ENCODE data around the gene RAD23A.
A peak's percentile ranks its signal among the peaks of the same experiment; 100 is the strongest.
"Not testable (repeated sequence)": the region's sequence is repeated elsewhere in the genome, so short reads cannot be mapped to it uniquely, and the experiment has no call there.

Gene RAD23A

GRCh38 chr19:12955575-12955974 is 9.9 kb downstream of the RAD23A start:
- not testable (repeated sequence) for DNase-seq (ENCODE audit: low read depth, low spot score)

GRCh38 chr19:12955996-12956395 is 10.3 kb downstream of the RAD23A start:
- DNase-seq (ENCODE audit: low read depth, low spot score): no peak

- no peak for DNase-seq (ENCODE audit: low read depth, low spot score)
These were observed 11.1 kb downstream of the RAD23A start, which contains the start of gene GADD45GIP1 for GRCh38 chr19:12956446-12957388. TSS of gene GADD45GIP1 (minus strand) at chr19:12957223. CDS start at chr19:12957212, 11 bp downstream.

- not testable (repeated sequence) for DNase-seq (ENCODE audit: low read depth, low spot score)
These were observed 11.8 kb downstream of the RAD23A start for GRCh38 chr19:12957389-12957952.

GRCh38 chr19:12959481-12959880 is 13.8 kb downstream of the RAD23A start:
- DNase-seq (ENCODE audit: low read depth, low spot score): no peak

GRCh38 chr19:12965017-12965811 is 19.6 kb downstream of the RAD23A start:
- no peak for DNase-seq (ENCODE audit: low read depth, low spot score)

GRCh38 chr19:12965812-12966135 is 20.1 kb downstream of the RAD23A start:
- DNase-seq (ENCODE audit: low read depth, low spot score): no peak

GRCh38 chr19:12967907-12968306 is 22.2 kb downstream of the RAD23A start:
- DNase-seq (ENCODE audit: low read depth, low spot score): no peak

- DNase-seq (ENCODE audit: low read depth, low spot score): no peak
These were observed 23.8 kb downstream of the RAD23A start, which contains the start of gene DAND5 for GRCh38 chr19:12969292-12969988. TSS of gene DAND5 (plus strand) at chr19:12969576. CDS start at chr19:12969661, 85 bp downstream.

- DNase-seq (ENCODE audit: low read depth, low spot score): no peak
These were observed 24.6 kb downstream of the RAD23A start for GRCh38 chr19:12970070-12970820.

- no peak for DNase-seq (ENCODE audit: low read depth, low spot score)
These were observed 27.6 kb downstream of the RAD23A start for GRCh38 chr19:12973236-12973635.

GRCh38 chr19:12974301-12975220 is 28.9 kb downstream of the RAD23A start:
- DNase-seq (ENCODE audit: low read depth, low spot score): no peak

- no peak for DNase-seq (ENCODE audit: low read depth, low spot score)
These were observed 29.6 kb downstream of the RAD23A start for GRCh38 chr19:12975221-12975741.

GRCh38 chr19:12976109-12976508 is 30.4 kb downstream of the RAD23A start:
- not testable (repeated sequence) for DNase-seq (ENCODE audit: low read depth, low spot score)

GRCh38 chr19:12979974-12980373 is 34.3 kb downstream of the RAD23A start:
- DNase-seq (ENCODE audit: low read depth, low spot score): no peak

- no peak for DNase-seq (ENCODE audit: low read depth, low spot score)
These were observed 37.0 kb downstream of the RAD23A start for GRCh38 chr19:12982648-12983047.

- no peak for DNase-seq (ENCODE audit: low read depth, low spot score)
These were observed 37.4 kb downstream of the RAD23A start for GRCh38 chr19:12983091-12983490.

- peak; percentile 37 for DNase-seq (ENCODE audit: low read depth, low spot score)
These were observed 38.0 kb downstream of the RAD23A start for GRCh38 chr19:12983542-12984142.

- DNase-seq (ENCODE audit: low read depth, low spot score): no peak
These were observed 38.5 kb downstream of the RAD23A start for GRCh38 chr19:12984143-12984627.
